WI38 (cell line): ENCODE results near the gene HOXA4.

ENCODE experiments used
- H3K4me3 ChIP-seq: 2 replicates; pipeline ENCODE4 v1.5.1; 2011; ENCODE audit warnings: low read depth, mild to moderate bottlenecking, control low read depth, low read length
- CTCF ChIP-seq: IDR thresholded peaks from 2 replicates; pipeline ENCODE4 v1.5.1; 2012; ENCODE audit warnings: low read depth, mild to moderate bottlenecking, control low read depth, low read length

HOXA4 gene

GRCh38 chr7:27146491-27147198 lies 16.1 kb upstream of the HOXA4 start:
- TF ChIP-seq CTCF: no peak

GRCh38 chr7:27145914-27146412 lies 15.4 kb upstream of the HOXA4 start:
- no peak overlapping the region for H3K4me3 ChIP-seq
- no peak for TF ChIP-seq CTCF

More at GRCh38 chr7:27146491-27147198, 16.1 kb upstream of the HOXA4 start:
- H3K4me3 ChIP-seq: no peak overlapping the region

- no peak for TF ChIP-seq CTCF
- no peak overlapping the region for H3K4me3 ChIP-seq
Observed at GRCh38 chr7:27145165-27145913, 14.8 kb upstream of the HOXA4 start.

- no peak for TF ChIP-seq CTCF
- H3K4me3 ChIP-seq: no peak overlapping the region
Observed at GRCh38 chr7:27144781-27145164, 14.2 kb upstream of the HOXA4 start.

- H3K4me3 ChIP-seq: peak overlapping the region; percentile 80
- no peak for TF ChIP-seq CTCF
Observed at GRCh38 chr7:27143950-27144780, 13.6 kb upstream of the HOXA4 start.

- H3K4me3 ChIP-seq: peak within 1 kb of the TSS; percentile 80
- peak; percentile 75 for TF ChIP-seq CTCF
Observed at GRCh38 chr7:27143023-27143949, 12.7 kb upstream of the HOXA4 start, which contains the start of gene HOXA5. Gene HOXA5 (minus strand): TSS chr7:27143681. CDS start chr7:27143607, 74 bp downstream.
